CD14-positive monocyte (primary cell): ENCODE results near the gene CDC34. TPM values are rescaled to one million over a fixed set of nuclear protein-coding genes. Genes with fewer than 3 reads are reported as not detected.

ENCODE experiments used
- DNase-seq, 3 donors: peaks; one replicate each; pipeline ENCODE4 v3.0.0-alpha.2; 2011 to 2022
- H2AFZ ChIP-seq: 2 replicates; pipeline ENCODE4 v1.6.0; 2012; ENCODE audit warnings: mild to moderate bottlenecking, low read depth, low read length, inconsistent platforms; ENCODE audit not compliant: insufficient read depth, poor library complexity, severe bottlenecking
- H3K27ac ChIP-seq, 2 donors: 1 replicate in 1 of 2; 2 replicates in 1 of 2; pipeline ENCODE4 v1.5.1; 2012 to 2013; ENCODE audit warnings: low read length in 2 of 2, control low read depth in 1 of 2, inconsistent platforms in 1 of 2, low read depth in 1 of 2, mild to moderate bottlenecking in 1 of 2
- H3K27me3 ChIP-seq, 2 donors: one replicate each; pipeline versions ENCODE4 v1.6.0 to v1.6.1; 2011 to 2013; ENCODE audit warnings: low read length in 2 of 2; ENCODE audit not compliant: control insufficient read depth in 2 of 2, insufficient read depth in 2 of 2
- H3K36me3 ChIP-seq, 2 donors: replicated peaks in 1 of 2; 1 replicate in 1 of 2; 2 replicates in 1 of 2; pipeline versions ENCODE4 v1.5.1 to v1.6.1; 2012 to 2013; ENCODE audit warnings: low read length in 2 of 2, control low read depth in 1 of 2, inconsistent platforms in 1 of 2, mild to moderate bottlenecking in 1 of 2; ENCODE audit not compliant: insufficient read depth in 2 of 2, control insufficient read depth in 1 of 2
- H3K4me1 ChIP-seq, 2 donors: 1 replicate in 1 of 2; 2 replicates in 1 of 2; pipeline versions ENCODE4 v1.5.1 to v1.6.1; 2012 to 2013; ENCODE audit warnings: low read length in 2 of 2, control low read depth in 1 of 2, inconsistent platforms in 1 of 2, mild to moderate bottlenecking in 1 of 2, moderate library complexity in 1 of 2; ENCODE audit not compliant: insufficient read depth in 2 of 2, control insufficient read depth in 1 of 2
- H3K4me2 ChIP-seq: replicated peaks from 2 replicates; pipeline ENCODE3; 2012; ENCODE audit warnings: low read length, moderate library complexity, mild to moderate bottlenecking; ENCODE audit not compliant: poor library complexity, severe bottlenecking; ENCODE audit errors: extremely low read depth
- H3K4me3 ChIP-seq, 3 experiments: fragments of 200-600 bp in 1 of 3; sonication (generic) in 1 of 3; replicated peaks in 1 of 3; 1 replicate in 2 of 3; 2 replicates in 1 of 3; pipeline ENCODE4 v1.5.1; 2011 to 2013; ENCODE audit warnings: low read length in 3 of 3, mild to moderate bottlenecking in 3 of 3, control low read depth in 2 of 3, low read depth in 2 of 3, inconsistent platforms in 1 of 3, moderate library complexity in 1 of 3
- H3K79me2 ChIP-seq: 2 replicates; pipeline ENCODE4 v1.6.0; 2012; ENCODE audit warnings: mild to moderate bottlenecking, control low read depth, inconsistent platforms, low read length, moderate library complexity; ENCODE audit not compliant: insufficient read depth
- H3K9ac ChIP-seq: 2 replicates; pipeline ENCODE4 v1.6.0; 2017; ENCODE audit warnings: low read length, mild to moderate bottlenecking; ENCODE audit not compliant: insufficient read depth, poor library complexity, severe bottlenecking
- H3K9me3 ChIP-seq, 2 donors: replicated peaks in 1 of 2; 1 replicate in 1 of 2; 2 replicates in 1 of 2; pipeline versions ENCODE4 v1.5.1 to v1.6.1; 2012 to 2013; ENCODE audit warnings: low read length in 2 of 2, control low read depth in 1 of 2; ENCODE audit not compliant: control insufficient read depth in 1 of 2, insufficient read depth in 1 of 2
- H4K20me1 ChIP-seq: 2 replicates; pipeline ENCODE4 v1.6.0; 2012; ENCODE audit warnings: mild to moderate bottlenecking, low read length, control low read depth, moderate library complexity; ENCODE audit not compliant: insufficient read depth
- H3K27ac Mint-ChIP-seq, 7 donors: one replicate each; pipeline ENCODE4 v1.8.0; 2020; ENCODE audit warnings: mild to moderate bottlenecking in 7 of 7, mixed read lengths in 7 of 7, moderate library complexity in 6 of 7, inconsistent platforms in 2 of 7
- H3K27me3 Mint-ChIP-seq, 3 donors: one replicate each; pipeline ENCODE4 v1.8.0; 2021 to 2022; ENCODE audit warnings: low read depth in 3 of 3, mild to moderate bottlenecking in 3 of 3, mixed read lengths in 3 of 3, moderate library complexity in 3 of 3, inconsistent platforms in 1 of 3
- H3K36me3 Mint-ChIP-seq, 2 donors: one replicate each; pipeline ENCODE4 v1.8.0; 2020; ENCODE audit warnings: mixed read lengths in 2 of 2, inconsistent platforms in 1 of 2, mild to moderate bottlenecking in 1 of 2
- H3K4me1 Mint-ChIP-seq: one replicate; pipeline ENCODE4 v1.8.0; 2020; ENCODE audit warnings: mild to moderate bottlenecking, mixed read lengths
- H3K4me3 Mint-ChIP-seq, 2 donors: one replicate each; pipeline ENCODE4 v1.8.0; 2020; ENCODE audit warnings: mild to moderate bottlenecking in 2 of 2, mixed read lengths in 2 of 2, moderate library complexity in 1 of 2
- H3K9me3 Mint-ChIP-seq, 7 donors: one replicate each; pipeline ENCODE4 v1.8.0; 2020 to 2022; ENCODE audit warnings: mixed read lengths in 7 of 7, mild to moderate bottlenecking in 6 of 7, moderate library complexity in 6 of 7, inconsistent platforms in 2 of 7
- CTCF ChIP-seq: fragments of 200-600 bp; IDR thresholded peaks from one replicate; pipeline ENCODE4 v1.8.0; 2022; ENCODE audit warnings: antibody characterized with exemption, mild to moderate bottlenecking
- WGBS: methylation state at CpG from one replicate; pipeline ENCODE4 v1.1.5; 2013; ENCODE audit warnings: missing lambda C conversion rate; ENCODE audit not compliant: insufficient coverage; 5-methylcytosine and 5-hydroxymethylcytosine counted together
- intact Hi-C, 2 donors: fragments of 100-400 bp; cut with micrococcal nuclease; formaldehyde crosslinking; loops; one replicate each; pipeline versions ENCODE4 v1.15.0 to v1.15.1; 2023
- polyA plus RNA-seq, 3 donors: library from polyadenylated mRNA; depleted of rRNA in 1 of 3; unstranded in 2 of 3; stranded (reverse) in 1 of 3; fragments of 300-500 nt in 2 of 3; fragments of >200 nt in 1 of 3; fragmentation: Illumina TruSeq in 2 of 3; gene quantifications; 1 replicate in 2 of 3; 2 replicates in 1 of 3; pipeline ENCODE4 v1.2.3, GENCODE V29; 2012 to 2021

The CDC34 gene
- polyA plus RNA-seq, 3 donors = 25.2 to 49.2 (median 43.0) TPM

- no peaks in the 10 kb centered on the region for H4K20me1 ChIP-seq
- 2% methylated on average over 49 of the region's 50 CpGs for WGBS
- Mint-ChIP-seq H3K4me1 (peaks cover 5% of the 10 kb centered on the region), H3K36me3 (no peaks in the 10 kb centered on the region), H3K9me3 (peaks cover 0 to 18% (median 7%) of the 10 kb centered on the region in 7 donors), H3K4me3 (peak overlapping the region in 1 of 2 donors; percentile 21), H3K27ac (no peak overlapping the region), H3K27me3 (peaks cover 54 to 83% (median 71%) of the 10 kb centered on the region in 3 donors)
- H3K9me3 ChIP-seq = peaks cover 0 to 12% of the 10 kb centered on the region in 2 donors
- H3K4me1 ChIP-seq = no peaks in the 10 kb centered on the region
- TF ChIP-seq CTCF = no peak
- no peak overlapping the region for H3K27ac ChIP-seq
- intact Hi-C loops = no loop called here
- H3K36me3 ChIP-seq = no peaks in the 10 kb centered on the region
- no peak for DNase-seq
- no peaks in the 10 kb centered on the region for H3K79me2 ChIP-seq
- no peak overlapping the region for H3K4me3 ChIP-seq
- no peak overlapping the region for H2AFZ ChIP-seq
- peaks cover 13 to 57% of the 10 kb centered on the region in 2 donors for H3K27me3 ChIP-seq
- H3K4me2 ChIP-seq = no peak overlapping the region
- no peak overlapping the region for H3K9ac ChIP-seq
Observed at GRCh38 chr19:590396-590745, 58.8 kb downstream of the CDC34 start.

DNA sequence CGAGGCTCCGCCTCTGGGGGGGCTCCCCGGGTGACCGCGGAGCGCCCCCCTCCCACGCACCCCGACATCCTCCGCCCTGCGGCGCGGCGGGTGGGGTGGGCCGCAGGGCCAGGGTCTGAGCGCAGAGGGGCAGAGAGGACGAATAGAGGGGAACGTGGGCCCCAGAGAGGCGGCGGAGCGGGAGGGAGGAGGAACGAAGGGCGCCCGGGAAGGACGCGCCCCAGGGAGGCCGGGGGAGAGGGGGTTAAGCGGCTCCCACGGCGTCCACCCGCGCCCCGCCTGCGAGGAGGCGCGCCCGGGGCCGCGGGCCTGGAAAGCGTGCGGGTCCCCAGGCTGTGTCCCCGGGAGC is 59.2 kb downstream of the CDC34 start:
- Histone ChIP-seq H4K20me1 (no peaks in the 10 kb centered on the region), H3K4me2 (no peak overlapping the region)

More for the DNA sequence above, 59.2 kb downstream of the CDC34 start:
- no peaks in the 10 kb centered on the region for H3K4me1 ChIP-seq
- no peaks in the 10 kb centered on the region for H3K79me2 ChIP-seq
- TF ChIP-seq CTCF = no peak
- Mint-ChIP-seq H3K9me3 (peaks cover 0 to 18% (median 7%) of the 10 kb centered on the region in 7 donors), H3K27me3 (peaks cover 53 to 83% (median 71%) of the 10 kb centered on the region in 3 donors), H3K27ac (no peak overlapping the region), H3K4me3 (no peak overlapping the region), H3K4me1 (peaks cover 5% of the 10 kb centered on the region), H3K36me3 (no peaks in the 10 kb centered on the region)
- H3K27me3 ChIP-seq = peaks cover 13 to 55% of the 10 kb centered on the region in 2 donors
- no peak overlapping the region for H3K9ac ChIP-seq
- DNase-seq = no peak
- H3K9me3 ChIP-seq = peaks cover 0 to 12% of the 10 kb centered on the region in 2 donors
- no peak overlapping the region for H3K27ac ChIP-seq
- WGBS = 12% methylated on average over 31 of the region's 41 CpGs
- H2AFZ ChIP-seq = no peak overlapping the region
- H3K36me3 ChIP-seq = no peaks in the 10 kb centered on the region
- intact Hi-C loops = no loop called here
- no peak overlapping the region for H3K4me3 ChIP-seq
